SK-N-DZ (cell line): Measurements from ENCODE around the gene SLC38A11.

Experiments used
- small RNA-seq, 2 experiments: library from RNA; depleted of rRNA; stranded (forward); fragments of <200 nt; gene quantifications; one replicate each; pipeline ENCODE3, GENCODE V24; 2014

Gene SLC38A11

Small RNA genes within 50 kb of the gene (small RNA-seq; reads per million reads assigned to genes)
- 0 to 0.27 reads per million in 2 experiments for gene RNA5SP110
- 0 to 1.7 reads per million in 2 experiments for gene RNA5SP111
